GM10847 (cell line): ENCODE measurements around the gene CAMSAP1.

Source experiments
- POLR2A ChIP-seq: IDR thresholded peaks from 2 replicates; pipeline ENCODE4 v1.6.1; 2011; ENCODE audit not compliant: insufficient read length; ENCODE audit errors: extremely low read depth

Gene CAMSAP1

GRCh38 chr9:135848341-135849047 is 58.9 kb downstream of the CAMSAP1 start:
- no peak for TF ChIP-seq POLR2A

GRCh38 chr9:135847833-135848232 is 59.5 kb downstream of the CAMSAP1 start:
- TF ChIP-seq POLR2A: no peak

DNA sequence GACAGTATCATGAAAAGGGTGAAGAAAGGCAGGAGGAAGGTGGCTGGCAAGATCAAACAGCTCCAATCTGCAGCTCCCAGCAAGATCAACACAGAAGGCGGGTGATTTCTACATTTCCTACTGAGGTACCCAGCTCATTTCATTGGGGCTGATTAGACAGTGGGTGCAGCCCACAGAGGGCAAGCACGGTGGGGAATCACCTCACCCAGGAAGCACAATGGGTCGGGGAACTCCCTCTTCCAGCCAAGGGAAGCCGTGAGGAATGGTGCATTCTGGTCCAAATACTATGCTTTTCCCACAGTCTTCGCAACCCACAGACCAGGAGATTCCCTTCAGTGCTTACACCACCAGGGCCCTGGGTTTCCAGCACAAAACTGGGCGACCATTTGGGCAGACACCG is 66.8 kb downstream of the CAMSAP1 start:
- TF ChIP-seq POLR2A: no peak

GRCh38 chr9:135840107-135840506 is 67.2 kb downstream of the CAMSAP1 start:
- TF ChIP-seq POLR2A: no peak

GRCh38 chr9:135839516-135839915 is 67.8 kb downstream of the CAMSAP1 start:
- no peak for TF ChIP-seq POLR2A

DNA sequence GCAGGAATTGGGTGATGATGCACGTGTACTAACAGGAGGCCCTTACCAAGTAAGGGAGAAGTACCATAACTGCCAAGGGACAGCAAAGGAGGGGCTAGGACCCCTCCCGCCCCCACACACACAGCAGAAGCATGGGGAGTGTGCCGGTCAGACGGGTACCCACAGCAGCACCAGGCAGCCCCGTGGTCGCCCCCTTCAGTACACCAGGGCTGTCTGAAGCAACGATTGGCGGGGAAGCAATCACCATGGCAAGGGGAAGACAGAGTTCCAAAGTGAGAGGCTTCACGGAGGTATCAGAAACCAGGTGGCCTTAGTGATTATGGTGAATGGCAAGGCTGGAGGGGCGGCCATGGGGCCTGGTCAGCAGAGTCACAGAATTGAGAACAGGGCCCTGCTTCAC is 72.2 kb downstream of the CAMSAP1 start:
- no peak for TF ChIP-seq POLR2A

DNA sequence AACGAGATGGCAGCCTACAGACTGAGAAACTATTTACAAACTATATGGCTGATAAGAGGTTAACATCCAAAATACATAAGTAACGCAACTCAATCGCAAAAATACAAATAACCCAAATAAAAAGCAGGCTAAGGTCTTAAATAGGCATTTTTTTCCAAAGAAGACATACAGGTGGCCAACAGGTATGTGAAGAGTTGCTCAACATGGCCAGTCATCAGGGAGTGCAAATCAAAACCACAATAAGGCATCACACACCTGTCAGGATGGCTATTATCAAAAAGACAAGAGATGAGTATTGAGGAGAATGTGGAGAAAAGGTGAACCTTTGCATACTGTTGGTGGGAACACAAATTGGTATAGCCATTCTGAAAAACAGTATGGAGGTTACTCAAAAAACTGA is 73.5 kb downstream of the CAMSAP1 start:
- no peak for TF ChIP-seq POLR2A

DNA sequence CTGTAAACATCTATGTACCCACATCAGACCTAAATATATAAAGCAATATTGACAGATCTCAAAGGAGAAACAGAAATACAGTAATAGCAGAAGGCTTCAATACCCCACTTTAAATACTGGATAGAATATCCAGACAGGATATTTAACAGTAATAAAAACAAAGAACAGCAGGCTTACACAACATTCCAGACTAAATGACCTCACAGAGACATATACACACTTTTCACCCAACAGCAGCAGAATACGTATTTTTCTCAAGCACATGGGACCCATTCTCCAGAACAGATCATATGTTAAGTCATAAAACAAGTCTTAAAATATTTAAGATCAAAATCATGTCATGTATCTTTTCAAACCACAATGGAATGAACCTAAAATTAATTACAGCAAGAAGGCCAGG is 76.8 kb downstream of the CAMSAP1 start:
- TF ChIP-seq POLR2A: no peak

GRCh38 chr9:135828656-135829055 is 78.7 kb downstream of the CAMSAP1 start:
- TF ChIP-seq POLR2A: no peak

- no peak for TF ChIP-seq POLR2A
Observed at GRCh38 chr9:135827866-135828580, 79.3 kb downstream of the CAMSAP1 start.

DNA sequence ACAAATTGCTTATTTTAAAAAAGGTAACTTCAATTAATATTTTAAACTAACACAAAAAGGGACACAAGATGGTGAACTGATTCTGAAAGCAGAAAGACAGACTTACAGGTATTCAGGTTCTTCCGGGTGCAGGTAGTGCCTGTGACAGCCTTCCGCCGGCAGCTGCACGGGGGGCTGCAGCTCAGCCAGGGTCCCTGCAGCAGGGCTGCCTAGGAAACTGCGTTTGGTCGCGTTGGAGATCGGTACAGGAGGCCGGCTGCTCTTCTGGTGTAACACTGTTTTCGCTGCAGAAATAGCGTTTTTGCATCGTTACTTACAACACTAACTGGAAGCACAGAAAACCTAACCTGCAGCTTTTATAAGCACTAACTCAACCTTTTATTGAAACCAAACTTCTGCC is 80.0 kb downstream of the CAMSAP1 start:
- no peak for TF ChIP-seq POLR2A

GRCh38 chr9:135826188-135826545 is 81.2 kb downstream of the CAMSAP1 start:
- no peak for TF ChIP-seq POLR2A

DNA sequence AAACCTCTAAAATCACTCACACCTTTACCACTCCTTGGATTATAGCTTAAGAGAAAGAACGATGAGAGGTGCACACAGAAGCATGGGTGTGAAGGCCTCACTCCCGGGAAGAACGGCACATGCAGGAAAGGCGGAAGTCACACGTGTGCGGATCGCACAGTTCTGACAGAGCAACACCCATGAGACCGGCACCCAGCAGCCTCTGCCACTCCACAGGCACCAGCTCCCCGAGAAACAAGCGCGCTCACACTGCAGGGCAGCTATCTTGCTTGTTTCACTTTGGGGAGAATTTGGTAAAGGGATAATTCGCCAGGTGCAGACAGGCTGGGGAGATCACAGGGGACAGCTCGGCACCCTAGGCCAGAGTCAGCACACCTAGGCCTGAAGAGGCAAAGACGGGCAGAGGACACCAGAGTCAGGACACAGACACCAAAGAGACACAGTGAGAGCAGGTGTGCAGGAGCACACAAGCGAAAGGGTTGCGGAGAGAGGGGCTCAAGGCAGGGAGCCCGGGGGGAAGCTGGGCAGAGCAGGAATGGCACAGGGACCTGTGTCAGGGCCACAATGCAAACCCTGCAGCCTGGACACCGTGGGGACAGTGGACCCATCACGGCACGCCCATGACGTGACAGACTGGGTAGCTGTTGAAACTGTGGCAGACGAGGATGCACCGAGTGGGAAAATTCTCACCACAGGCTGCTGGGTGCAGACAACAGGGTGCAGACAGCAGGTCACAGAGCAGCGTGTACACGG is 81.7 kb downstream of the CAMSAP1 start:
- TF ChIP-seq POLR2A: no peak

GRCh38 chr9:135823036-135823435 is 84.3 kb downstream of the CAMSAP1 start:
- no peak for TF ChIP-seq POLR2A

DNA sequence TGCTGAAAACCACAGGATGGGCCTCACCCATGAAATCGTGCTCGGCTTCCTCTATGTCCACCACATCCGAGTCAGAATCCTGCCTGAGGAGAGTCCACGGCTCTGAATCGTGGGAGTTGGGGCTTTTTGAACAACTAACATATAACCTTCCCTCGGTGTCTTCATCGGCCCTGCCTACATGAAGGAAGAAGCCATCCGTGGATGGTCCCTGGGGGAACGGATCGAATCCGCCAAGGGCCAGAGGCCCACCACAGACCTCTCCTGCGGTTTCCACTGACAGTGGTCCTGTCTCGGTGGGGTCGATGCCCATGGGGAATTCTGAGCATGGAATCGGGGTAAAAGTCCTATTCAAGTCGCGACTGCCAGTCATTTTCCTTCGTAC is 85.0 kb downstream of the CAMSAP1 start:
- TF ChIP-seq POLR2A: no peak

GRCh38 chr9:135821733-135822373 is 85.5 kb downstream of the CAMSAP1 start:
- no peak for TF ChIP-seq POLR2A
